Neural cell (in vitro differentiated cells): ENCODE data around the gene ARHGEF1. TPM values are rescaled to one million over a fixed set of nuclear protein-coding genes. Genes with fewer than 3 reads are reported as not detected.

Experiments used
- H2AFZ ChIP-seq: fragments of 200-600, 300-800 bp; sonication (generic), shearing (Covaris generic); 2 replicates; pipeline ENCODE4 v1.6.0; 2014; ENCODE audit warnings: low read depth, mild to moderate bottlenecking, antibody characterized with exemption, low read length, moderate library complexity
- H3F3A ChIP-seq: fragments of 200-600 bp; shearing (Covaris generic); 2 replicates; pipeline ENCODE4 v1.6.1; 2016; ENCODE audit warnings: mild to moderate bottlenecking, moderate library complexity, mixed read lengths, antibody characterized with exemption, low read length; ENCODE audit not compliant: insufficient read depth, poor library complexity, severe bottlenecking
- H3K27ac ChIP-seq: fragments of 200-600, 300-800 bp; sonication (generic), shearing (Covaris generic); 2 replicates; pipeline ENCODE4 v1.5.1; 2014; ENCODE audit warnings: mild to moderate bottlenecking, low read length, moderate library complexity
- H3K27me3 ChIP-seq: fragments of 300-800, 200-600 bp; sonication (generic), shearing (Covaris generic); 2 replicates; pipeline ENCODE4 v1.6.0; 2014; ENCODE audit warnings: mild to moderate bottlenecking, low read depth, low read length, moderate library complexity; ENCODE audit not compliant: insufficient read depth
- H3K36me3 ChIP-seq: fragments of 300-800, 200-600 bp; sonication (generic), shearing (Covaris generic); 2 replicates; pipeline ENCODE4 v1.5.1; 2014; ENCODE audit warnings: mild to moderate bottlenecking, antibody characterized with exemption, low read length, moderate library complexity; ENCODE audit not compliant: insufficient read depth
- H3K4me2 ChIP-seq: fragments of 300-800, 200-600 bp; sonication (generic), shearing (Covaris generic); 2 replicates; pipeline ENCODE4 v1.6.0; 2014; ENCODE audit warnings: mild to moderate bottlenecking, low read length
- H3K4me3 ChIP-seq: fragments of 300-800, 200-600 bp; sonication (generic), shearing (Covaris generic); 2 replicates; pipeline ENCODE4 v1.5.1; 2014; ENCODE audit warnings: mild to moderate bottlenecking, low read length, moderate library complexity
- H3K79me2 ChIP-seq: fragments of 200-600 bp; shearing (Covaris generic); replicated peaks from 2 replicates; pipeline ENCODE4 v1.6.0; 2014; ENCODE audit warnings: mild to moderate bottlenecking, low read length, moderate library complexity; ENCODE audit not compliant: insufficient read depth
- H3K9ac ChIP-seq: fragments of 300-800, 200-600 bp; sonication (generic), shearing (Covaris generic); 2 replicates; pipeline ENCODE4 v1.6.1; 2016; ENCODE audit warnings: mild to moderate bottlenecking, low read length, mixed read lengths
- H3K9me2 ChIP-seq: fragments of 200-600 bp; shearing (Covaris generic); 2 replicates; pipeline ENCODE4 v1.6.1; 2016; ENCODE audit warnings: mild to moderate bottlenecking, low read length, mixed read lengths; ENCODE audit not compliant: insufficient read depth
- H3K9me3 ChIP-seq: fragments of 200-600, 300-800 bp; sonication (generic), shearing (Covaris generic); 2 replicates; pipeline ENCODE4 v1.6.1; 2016; ENCODE audit warnings: mild to moderate bottlenecking, mixed run types, low read length, moderate library complexity, mixed read lengths
- H4K20me1 ChIP-seq: fragments of 200-600 bp; shearing (Covaris generic); 2 replicates; pipeline ENCODE4 v1.6.1; 2016; ENCODE audit warnings: mild to moderate bottlenecking, mixed run types; ENCODE audit not compliant: insufficient read depth
- EP300 ChIP-seq: fragments of 450-650 bp; conservative IDR thresholded peaks from 2 replicates; pipeline ENCODE4 v1.6.1; 2014; ENCODE audit warnings: antibody characterized with exemption, mild to moderate bottlenecking, moderate library complexity; ENCODE audit not compliant: poor library complexity, severe bottlenecking
- EZH2 ChIP-seq: fragments of 200-600, 300-800 bp; shearing (Covaris generic), sonication (generic); IDR thresholded peaks from 2 replicates; pipeline ENCODE4 v1.6.1; 2014; ENCODE audit warnings: antibody characterized with exemption, low read length, borderline replicate concordance, mild to moderate bottlenecking; ENCODE audit not compliant: insufficient read depth, poor library complexity, severe bottlenecking
- MXI1 ChIP-seq: fragments of 450-650 bp; conservative IDR thresholded peaks from 2 replicates; pipeline ENCODE4 v1.6.1; 2014; ENCODE audit warnings: antibody characterized with exemption, mild to moderate bottlenecking; ENCODE audit not compliant: poor library complexity, severe bottlenecking
- POLR2AphosphoS5 ChIP-seq: IDR thresholded peaks from 2 replicates; pipeline ENCODE4 v1.6.1; 2012
- RAD21 ChIP-seq: fragments of 450-650 bp; conservative IDR thresholded peaks from 2 replicates; pipeline ENCODE4 v1.6.1; 2014; ENCODE audit warnings: antibody characterized with exemption, mild to moderate bottlenecking, moderate library complexity
- SMC3 ChIP-seq: fragments of 450-650 bp; conservative IDR thresholded peaks from 2 replicates; pipeline ENCODE4 v1.6.1; 2014; ENCODE audit warnings: antibody characterized with exemption, mild to moderate bottlenecking, moderate library complexity; ENCODE audit not compliant: poor library complexity
- TAF1 ChIP-seq: IDR thresholded peaks from 2 replicates; pipeline ENCODE4 v1.6.1; 2012; ENCODE audit warnings: low read depth
- polyA plus RNA-seq: library from polyadenylated mRNA; depleted of rRNA; stranded (reverse); fragments of >200 nt; gene quantifications from 2 replicates; pipeline ENCODE4 v1.2.3, GENCODE V29; 2014
- TF ChIP-seq, protein P1 (sequence below): fragments of 450-650 bp; IDR thresholded peaks from 2 replicates; pipeline ENCODE4 v1.5.1; 2014; ENCODE audit warnings: antibody characterized with exemption, mild to moderate bottlenecking, moderate library complexity; ENCODE audit not compliant: poor library complexity, severe bottlenecking
- TF ChIP-seq, protein P2 (sequence below): IDR thresholded peaks from 2 replicates; pipeline ENCODE4 v1.6.1; 2012; ENCODE audit warnings: borderline replicate concordance

ARHGEF1 gene
- polyA plus RNA-seq, 1 donor from 2014 or later: 12.0 TPM

- Histone ChIP-seq H3K27ac (no peak overlapping the region), H2AFZ (no peak overlapping the region), H3K4me2 (no peak overlapping the region), H3K27me3 (no peaks in the 10 kb centered on the region), H4K20me1 (no peaks in the 10 kb centered on the region), H3K36me3 (peaks cover 4% of the 10 kb centered on the region), H3K9ac (no peak overlapping the region), H3K4me3 (no peak overlapping the region), H3K9me3 (no peaks in the 10 kb centered on the region), H3K9me2 (no peaks in the 10 kb centered on the region), H3K79me2 (peaks cover 32% of the 10 kb centered on the region), H3F3A (peaks cover 2% of the 10 kb centered on the region)
- TF ChIP-seq POLR2AphosphoS5 (no peak), MXI1 (no peak), TAF1 (no peak), EP300 (no peak), SMC3 (no peak), EZH2 (no peak)
Measured at GRCh38 chr19:41862445-41862986, 20.5 kb upstream of the ARHGEF1 start.

DNA sequence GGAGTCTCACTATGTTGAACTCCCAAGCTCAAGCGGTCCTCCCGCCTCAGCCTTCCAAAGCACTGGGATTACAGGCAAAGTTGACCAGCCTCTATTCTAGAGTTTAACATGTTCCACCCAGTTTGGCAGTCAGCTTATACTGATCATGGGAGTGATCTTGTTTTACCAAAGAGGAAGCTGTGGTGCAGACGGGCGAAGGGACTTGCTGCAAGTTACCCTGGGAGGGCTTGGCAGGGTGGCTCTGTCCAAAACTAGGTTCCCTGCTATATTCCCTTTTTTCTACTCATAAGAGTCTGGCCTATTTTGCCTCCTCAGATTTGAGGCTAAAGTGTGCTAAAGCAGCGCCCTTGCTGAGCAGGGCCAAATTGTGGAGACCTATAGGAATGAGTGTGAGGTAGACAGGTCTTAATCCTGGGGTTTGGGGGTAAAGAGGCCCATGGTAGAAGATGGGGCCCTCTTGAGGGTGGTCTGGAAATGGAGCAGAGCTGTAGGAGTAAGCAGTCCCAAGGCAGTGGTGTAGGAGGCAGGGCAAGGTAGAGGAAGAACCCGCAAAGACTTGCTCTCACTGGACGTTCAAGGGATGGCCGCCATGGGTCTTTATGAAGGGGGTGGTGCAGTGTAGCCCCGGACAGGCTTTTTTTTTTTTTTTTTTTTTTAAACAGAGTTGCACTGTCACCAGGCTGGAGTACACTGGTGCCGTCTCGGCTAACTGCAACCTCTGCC is 19.6 kb upstream of the ARHGEF1 start:
- H3K9me2 ChIP-seq: no peaks in the 10 kb centered on the region
- no peak overlapping the region for H2AFZ ChIP-seq
- peaks cover 2% of the 10 kb centered on the region for H3F3A ChIP-seq
- H3K9me3 ChIP-seq: no peaks in the 10 kb centered on the region
- H3K79me2 ChIP-seq: peaks cover 32% of the 10 kb centered on the region
- TF ChIP-seq EP300: no peak
- TF ChIP-seq EZH2: no peak
- no peak for TF ChIP-seq RAD21
- no peak for TF ChIP-seq TAF1
- no peak for TF ChIP-seq SMC3
- TF ChIP-seq, protein P1, sequence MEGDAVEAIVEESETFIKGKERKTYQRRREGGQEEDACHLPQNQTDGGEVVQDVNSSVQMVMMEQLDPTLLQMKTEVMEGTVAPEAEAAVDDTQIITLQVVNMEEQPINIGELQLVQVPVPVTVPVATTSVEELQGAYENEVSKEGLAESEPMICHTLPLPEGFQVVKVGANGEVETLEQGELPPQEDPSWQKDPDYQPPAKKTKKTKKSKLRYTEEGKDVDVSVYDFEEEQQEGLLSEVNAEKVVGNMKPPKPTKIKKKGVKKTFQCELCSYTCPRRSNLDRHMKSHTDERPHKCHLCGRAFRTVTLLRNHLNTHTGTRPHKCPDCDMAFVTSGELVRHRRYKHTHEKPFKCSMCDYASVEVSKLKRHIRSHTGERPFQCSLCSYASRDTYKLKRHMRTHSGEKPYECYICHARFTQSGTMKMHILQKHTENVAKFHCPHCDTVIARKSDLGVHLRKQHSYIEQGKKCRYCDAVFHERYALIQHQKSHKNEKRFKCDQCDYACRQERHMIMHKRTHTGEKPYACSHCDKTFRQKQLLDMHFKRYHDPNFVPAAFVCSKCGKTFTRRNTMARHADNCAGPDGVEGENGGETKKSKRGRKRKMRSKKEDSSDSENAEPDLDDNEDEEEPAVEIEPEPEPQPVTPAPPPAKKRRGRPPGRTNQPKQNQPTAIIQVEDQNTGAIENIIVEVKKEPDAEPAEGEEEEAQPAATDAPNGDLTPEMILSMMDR: no peak
- no peak for TF ChIP-seq POLR2AphosphoS5
- TF ChIP-seq MXI1: no peak
- TF ChIP-seq, protein P2, sequence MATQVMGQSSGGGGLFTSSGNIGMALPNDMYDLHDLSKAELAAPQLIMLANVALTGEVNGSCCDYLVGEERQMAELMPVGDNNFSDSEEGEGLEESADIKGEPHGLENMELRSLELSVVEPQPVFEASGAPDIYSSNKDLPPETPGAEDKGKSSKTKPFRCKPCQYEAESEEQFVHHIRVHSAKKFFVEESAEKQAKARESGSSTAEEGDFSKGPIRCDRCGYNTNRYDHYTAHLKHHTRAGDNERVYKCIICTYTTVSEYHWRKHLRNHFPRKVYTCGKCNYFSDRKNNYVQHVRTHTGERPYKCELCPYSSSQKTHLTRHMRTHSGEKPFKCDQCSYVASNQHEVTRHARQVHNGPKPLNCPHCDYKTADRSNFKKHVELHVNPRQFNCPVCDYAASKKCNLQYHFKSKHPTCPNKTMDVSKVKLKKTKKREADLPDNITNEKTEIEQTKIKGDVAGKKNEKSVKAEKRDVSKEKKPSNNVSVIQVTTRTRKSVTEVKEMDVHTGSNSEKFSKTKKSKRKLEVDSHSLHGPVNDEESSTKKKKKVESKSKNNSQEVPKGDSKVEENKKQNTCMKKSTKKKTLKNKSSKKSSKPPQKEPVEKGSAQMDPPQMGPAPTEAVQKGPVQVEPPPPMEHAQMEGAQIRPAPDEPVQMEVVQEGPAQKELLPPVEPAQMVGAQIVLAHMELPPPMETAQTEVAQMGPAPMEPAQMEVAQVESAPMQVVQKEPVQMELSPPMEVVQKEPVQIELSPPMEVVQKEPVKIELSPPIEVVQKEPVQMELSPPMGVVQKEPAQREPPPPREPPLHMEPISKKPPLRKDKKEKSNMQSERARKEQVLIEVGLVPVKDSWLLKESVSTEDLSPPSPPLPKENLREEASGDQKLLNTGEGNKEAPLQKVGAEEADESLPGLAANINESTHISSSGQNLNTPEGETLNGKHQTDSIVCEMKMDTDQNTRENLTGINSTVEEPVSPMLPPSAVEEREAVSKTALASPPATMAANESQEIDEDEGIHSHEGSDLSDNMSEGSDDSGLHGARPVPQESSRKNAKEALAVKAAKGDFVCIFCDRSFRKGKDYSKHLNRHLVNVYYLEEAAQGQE: no peak
- H3K36me3 ChIP-seq: peaks cover 4% of the 10 kb centered on the region
- H3K9ac ChIP-seq: no peak overlapping the region
- no peak overlapping the region for H3K27ac ChIP-seq
- no peaks in the 10 kb centered on the region for H4K20me1 ChIP-seq
- no peak overlapping the region for H3K4me3 ChIP-seq
- no peak overlapping the region for H3K4me2 ChIP-seq
- H3K27me3 ChIP-seq: no peaks in the 10 kb centered on the region
